ENCODE measurements around the gene WDR87. TPM values are rescaled to one million over a fixed set of nuclear protein-coding genes. Genes with fewer than 3 reads are reported as not detected.
"Not testable (repeated sequence)": the region's sequence is repeated elsewhere in the genome, so short reads cannot be mapped to it uniquely, and the experiment has no call there.

The WDR87 gene
- total RNA-seq, 1 donor from 2014 or later: not detected

DNA sequence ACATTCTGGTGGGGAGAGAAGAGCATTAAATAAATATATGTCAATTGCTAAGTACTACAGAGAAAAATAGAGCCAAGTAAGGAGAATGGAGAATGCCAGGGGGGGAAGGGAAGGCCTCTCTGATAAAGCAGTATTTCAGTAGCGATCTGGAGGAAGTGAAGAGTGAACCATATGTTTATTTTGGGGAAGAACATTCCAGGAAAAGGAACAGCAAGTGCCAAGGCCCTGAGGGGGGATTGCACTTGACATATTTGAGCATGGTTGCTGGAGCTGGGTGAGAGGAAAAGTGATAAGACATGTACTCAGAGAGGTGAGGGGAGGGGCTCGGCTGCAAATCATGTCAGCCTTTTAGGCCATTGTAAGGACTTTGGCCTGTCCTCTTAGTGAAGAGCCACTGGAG is 30.4 kb downstream of the WDR87 start:
- no peak for DNase-seq

DNA sequence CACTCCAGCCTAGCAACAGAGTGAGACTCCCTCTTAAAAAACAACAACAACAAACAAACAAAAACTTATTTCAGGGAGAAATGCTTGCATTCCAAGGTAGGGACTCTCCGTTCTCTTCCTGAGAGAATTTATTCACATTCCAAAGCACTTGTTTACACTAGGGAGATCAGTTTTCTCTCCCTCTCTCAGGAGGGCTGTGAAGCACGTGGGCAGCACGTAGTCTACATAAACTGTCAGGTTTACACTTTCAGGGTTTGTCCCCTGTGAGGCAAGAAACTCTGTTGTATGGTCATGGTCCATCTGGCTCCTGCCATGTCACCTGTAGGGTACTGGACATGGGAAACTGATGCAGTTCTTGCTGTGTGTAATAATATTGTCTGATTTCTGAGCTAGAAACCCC is 31.6 kb downstream of the WDR87 start:
- DNase-seq: no peak

- no peak for DNase-seq
Observed at GRCh38 chr19:37872383-37872782, 34.0 kb downstream of the WDR87 start.

- DNase-seq: no peak
Observed at GRCh38 chr19:37869766-37870340, 36.5 kb downstream of the WDR87 start.

GRCh38 chr19:37867831-37868230 is 38.6 kb downstream of the WDR87 start:
- no peak for DNase-seq

DNA sequence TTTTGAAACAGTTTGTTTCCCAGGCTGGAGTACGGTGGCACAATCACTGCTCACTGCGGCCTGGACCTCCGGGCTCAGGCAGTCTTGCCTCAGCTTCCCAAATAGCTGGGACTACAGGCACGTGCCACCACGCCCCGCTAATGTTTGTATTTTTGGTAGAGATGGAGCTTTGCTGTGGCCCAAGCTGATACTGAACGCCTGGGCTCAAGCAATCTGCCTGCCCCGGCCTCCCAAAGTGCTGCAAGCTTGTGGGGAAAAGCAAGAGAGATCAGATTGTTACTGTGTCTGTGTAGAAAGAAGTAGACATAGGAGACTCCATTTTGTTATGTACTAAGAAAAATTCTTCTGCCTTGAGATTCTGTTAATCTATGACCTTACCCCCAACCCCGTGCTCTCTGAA is 40.5 kb downstream of the WDR87 start:
- not testable (repeated sequence) for DNase-seq

DNA sequence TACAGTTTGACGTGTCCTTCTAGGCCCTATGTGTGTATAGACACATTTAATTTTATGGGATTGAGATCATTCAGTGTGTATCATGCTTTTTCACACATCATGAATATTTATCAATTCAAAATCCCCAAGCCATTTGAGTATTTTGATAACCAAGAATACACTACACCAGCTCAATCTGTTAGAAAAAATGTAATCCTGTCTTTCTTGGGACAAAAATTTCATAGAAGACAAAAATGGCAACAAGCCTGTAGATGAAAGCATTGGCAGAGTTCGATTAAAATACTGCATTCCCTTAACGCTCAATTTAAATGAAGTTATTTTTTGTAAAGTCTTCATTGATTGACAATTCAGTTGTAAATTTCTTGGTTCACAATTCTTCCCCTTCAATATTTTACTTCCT is 41.9 kb downstream of the WDR87 start:
- no peak for DNase-seq

- no peak for DNase-seq
Observed at GRCh38 chr19:37855098-37855497, 51.3 kb downstream of the WDR87 start.

- DNase-seq: no peak
Observed at GRCh38 chr19:37845932-37846331, 60.5 kb downstream of the WDR87 start.

Other genes with a start within 250 kb of the WDR87 start
- gene ZNF607, start 186.8 kb downstream of the WDR87 start, total RNA-seq: 25.9 TPM
- 45.5 TPM for gene ZNF573, start 127.0 kb downstream of the WDR87 start, total RNA-seq
- gene SIPA1L3, start 614 bp upstream of the WDR87 start, total RNA-seq: 8.6 TPM